ENCODE results near the gene LIMA1. TPM values are rescaled to one million over a fixed set of nuclear protein-coding genes. Genes with fewer than 3 reads are reported as not detected.

LIMA1 gene
- total RNA-seq, 1 experiment from 2014 or later: 109 TPM

DNA sequence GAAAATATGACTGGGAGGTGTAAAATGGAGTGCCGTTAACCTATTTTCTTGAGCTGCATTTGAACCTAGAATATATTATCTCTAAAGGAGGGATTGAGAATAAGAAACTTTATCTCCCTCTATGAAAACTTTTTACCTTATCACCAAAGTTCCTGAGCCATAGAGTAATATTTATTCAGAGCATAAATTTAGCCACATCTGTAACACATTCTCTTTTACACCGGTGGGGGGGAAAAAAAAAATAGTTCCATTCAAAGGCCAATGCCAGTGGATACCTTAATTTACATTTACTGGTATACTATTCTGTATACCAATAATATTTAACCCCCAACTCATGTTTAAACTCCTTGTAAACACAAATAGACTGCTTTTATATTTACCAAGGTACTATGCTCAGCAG is 137.9 kb downstream of the LIMA1 start:
- DNase-seq (ENCODE audit: low spot score): no peak

DNA sequence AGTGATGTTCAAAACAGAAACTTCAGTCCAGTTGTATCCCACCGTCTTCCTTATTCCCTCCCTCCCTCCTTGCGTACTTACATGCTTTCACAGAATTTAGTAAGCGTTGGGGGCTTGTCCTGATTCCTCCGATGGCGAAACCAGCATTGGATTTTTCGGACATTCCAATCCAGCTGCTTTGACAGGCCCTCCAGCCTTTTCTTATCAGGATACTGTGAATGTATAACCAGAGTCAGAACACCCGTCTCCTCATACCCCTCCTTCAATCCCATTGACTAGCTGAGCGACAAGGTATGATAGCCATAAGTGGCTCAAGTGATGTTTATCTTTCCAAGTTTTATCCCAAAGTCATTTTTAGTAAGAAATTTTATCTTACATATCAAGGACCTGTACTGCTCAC is 140.3 kb downstream of the LIMA1 start:
- no peak for DNase-seq (ENCODE audit: low spot score)

DNA sequence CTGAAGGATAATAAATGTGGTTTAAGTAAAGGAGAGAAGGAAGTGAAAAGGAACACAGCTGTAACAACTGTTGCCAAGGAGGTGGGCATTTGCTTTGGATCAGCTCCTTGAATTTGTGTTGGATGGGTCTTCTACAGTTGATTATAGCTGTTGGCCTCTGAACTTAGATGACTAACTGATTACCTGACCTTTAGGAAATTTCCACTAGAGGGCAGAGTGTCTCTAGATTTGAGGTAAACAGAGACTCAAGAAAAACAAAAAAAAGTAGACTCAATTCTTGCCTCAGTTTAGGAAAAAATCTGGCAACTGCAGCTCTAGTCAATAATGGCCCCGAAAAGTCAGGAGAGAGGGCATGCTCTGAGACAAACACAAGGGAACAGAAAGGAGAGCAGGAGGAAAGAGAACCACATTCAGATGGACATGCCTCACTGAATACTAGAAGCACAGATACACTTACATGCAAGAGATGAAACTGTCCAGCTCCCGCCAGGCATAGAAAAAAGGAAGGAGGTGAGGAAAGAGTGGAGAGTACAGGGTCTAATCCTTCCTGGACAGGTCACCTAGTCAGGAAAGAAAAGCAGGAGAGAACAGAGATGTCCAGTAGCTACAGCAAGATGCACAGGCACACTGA is 150.7 kb downstream of the LIMA1 start:
- peak; percentile 23 for DNase-seq (ENCODE audit: low spot score)

DNA sequence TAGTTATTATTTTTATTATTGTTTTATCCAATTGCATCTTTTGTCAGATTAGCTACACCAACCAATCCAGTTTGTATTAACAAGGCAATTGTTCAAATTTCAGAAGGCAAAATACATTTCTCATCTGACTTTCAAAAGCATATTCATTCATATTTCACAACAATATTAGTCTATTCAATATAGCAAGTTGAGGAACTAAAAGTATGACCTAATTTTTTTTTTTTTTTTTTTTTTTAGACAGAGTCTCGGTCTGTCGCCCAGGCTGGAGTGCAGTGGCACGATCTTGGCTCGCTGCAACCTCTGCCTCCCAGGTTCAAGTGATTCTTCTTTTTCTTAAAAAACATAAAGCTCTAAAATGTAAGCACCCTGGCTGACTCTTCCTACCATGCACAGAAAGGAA is 154.0 kb downstream of the LIMA1 start:
- DNase-seq (ENCODE audit: low spot score): no peak

DNA sequence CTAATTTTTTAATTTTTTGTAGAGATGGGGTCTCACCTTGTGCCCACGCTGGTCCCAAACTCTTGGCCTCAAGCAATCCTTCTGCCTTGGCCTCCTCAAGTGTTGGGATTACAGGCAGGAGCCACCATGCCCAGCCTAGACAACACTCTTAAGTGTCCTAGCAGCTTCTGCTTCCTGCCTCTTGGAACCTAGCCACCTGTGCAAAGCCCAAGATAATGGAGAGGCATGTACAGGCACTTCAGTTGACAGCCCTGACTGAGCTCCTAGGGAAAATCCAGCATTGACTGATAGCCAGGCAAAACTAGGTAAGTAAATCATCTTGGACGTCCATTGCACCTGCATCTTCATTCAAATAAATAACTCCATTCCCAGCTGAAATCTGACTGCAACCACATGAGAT is 155.8 kb downstream of the LIMA1 start:
- DNase-seq (ENCODE audit: low spot score): no peak

Other genes starting within 250 kb of the LIMA1 start
- gene ASIC1, start 225.9 kb downstream of the LIMA1 start, total RNA-seq (2014; rRNA removed; shearing (Covaris generic)): 1.6 and 3.4 TPM in 2 replicates
- gene SMARCD1, start 198.2 kb downstream of the LIMA1 start, total RNA-seq (2014; rRNA removed; shearing (Covaris generic)): 52.7 and 64.3 TPM in 2 replicates
- 0.25 TPM in 1 of 2 replicates, not detected in the other for gene GPD1, start 179.5 kb downstream of the LIMA1 start, total RNA-seq (2014; rRNA removed; shearing (Covaris generic))
- gene COX14, start 171.3 kb downstream of the LIMA1 start, total RNA-seq (2014; rRNA removed; shearing (Covaris generic)): 64.8 and 70.3 TPM in 2 replicates
- gene CERS5, start 116.2 kb downstream of the LIMA1 start, total RNA-seq (2014; rRNA removed; shearing (Covaris generic)): 11.7 and 15.8 TPM in 2 replicates
- not detected in 2 replicates for gene FAM186A, start 113.1 kb upstream of the LIMA1 start, total RNA-seq (2014; rRNA removed; shearing (Covaris generic))
- 22.6 and 23.8 TPM in 2 replicates for gene LARP4, start 117.4 kb upstream of the LIMA1 start, total RNA-seq (2014; rRNA removed; shearing (Covaris generic))
- 9.0 and 13.2 TPM in 2 replicates for gene DIP2B, start 221.5 kb upstream of the LIMA1 start, total RNA-seq (2014; rRNA removed; shearing (Covaris generic))

All from H4 (cell line).